ENCODE measurements around the gene NFYC. TPM values are rescaled to one million over a fixed set of nuclear protein-coding genes. Genes with fewer than 3 reads are reported as not detected.

NFYC gene
- total RNA-seq, 1 donor from 2014 or later: 67.2 TPM

DNA sequence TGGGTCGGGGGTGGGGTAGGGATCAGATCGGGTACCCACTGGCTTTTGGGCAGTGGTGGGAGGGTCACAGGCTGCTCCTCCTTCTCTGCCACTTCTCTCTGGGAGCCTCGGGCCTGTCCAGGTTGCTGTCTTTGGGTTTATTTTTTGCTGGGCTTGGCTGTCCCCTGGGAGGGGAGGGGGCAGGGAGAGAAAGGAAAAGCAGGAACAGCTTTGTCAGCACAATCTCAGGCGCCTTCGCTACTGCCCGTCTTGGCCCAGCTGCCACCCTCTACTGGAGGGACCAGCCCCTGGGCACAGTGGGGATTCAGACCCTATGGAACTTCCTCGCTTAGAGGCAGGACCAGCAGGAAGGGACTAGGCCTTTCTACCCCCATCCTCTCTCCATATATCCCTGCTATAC, 100.5 kb downstream of the NFYC start:
- peaks cover 10% of the 10 kb centered on the region for H3K4me1 Mint-ChIP-seq
- H3K36me3 Mint-ChIP-seq (ENCODE audit: low read depth): no peaks in the 10 kb centered on the region

DNA sequence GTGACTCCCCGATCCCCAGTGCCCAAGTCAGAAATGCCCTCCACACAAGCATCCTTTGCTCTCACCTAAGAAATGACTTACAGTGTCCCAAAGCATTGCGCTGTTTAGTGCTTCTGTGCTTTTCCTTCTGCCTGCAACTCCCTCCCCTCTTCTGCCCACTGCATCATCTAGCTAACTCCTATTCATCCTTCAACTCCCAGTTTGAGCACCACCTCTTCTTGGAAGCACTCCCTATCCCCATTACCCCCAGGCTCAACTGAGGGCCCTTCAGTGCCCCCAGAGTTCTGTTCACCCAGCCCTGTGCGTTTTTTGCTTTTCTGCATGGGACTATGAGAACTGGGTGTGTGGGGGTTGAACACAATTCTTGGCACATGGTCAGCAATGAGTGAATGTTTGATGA, 102.1 kb downstream of the NFYC start:
- Mint-ChIP-seq H3K4me3 (no peak overlapping the region), H3K27ac (ENCODE audit: unreplicated experiment) (peak overlapping the region; percentile 2), H3K4me1 (peaks cover 9% of the 10 kb centered on the region), H3K9me3 (no peaks in the 10 kb centered on the region), H3K36me3 (ENCODE audit: low read depth) (no peaks in the 10 kb centered on the region), H3K27me3 (ENCODE audit: low read depth) (no peaks in the 10 kb centered on the region)
- no peak for DNase-seq (ENCODE audit: low read depth, low spot score)
- TF ChIP-seq, protein P1, sequence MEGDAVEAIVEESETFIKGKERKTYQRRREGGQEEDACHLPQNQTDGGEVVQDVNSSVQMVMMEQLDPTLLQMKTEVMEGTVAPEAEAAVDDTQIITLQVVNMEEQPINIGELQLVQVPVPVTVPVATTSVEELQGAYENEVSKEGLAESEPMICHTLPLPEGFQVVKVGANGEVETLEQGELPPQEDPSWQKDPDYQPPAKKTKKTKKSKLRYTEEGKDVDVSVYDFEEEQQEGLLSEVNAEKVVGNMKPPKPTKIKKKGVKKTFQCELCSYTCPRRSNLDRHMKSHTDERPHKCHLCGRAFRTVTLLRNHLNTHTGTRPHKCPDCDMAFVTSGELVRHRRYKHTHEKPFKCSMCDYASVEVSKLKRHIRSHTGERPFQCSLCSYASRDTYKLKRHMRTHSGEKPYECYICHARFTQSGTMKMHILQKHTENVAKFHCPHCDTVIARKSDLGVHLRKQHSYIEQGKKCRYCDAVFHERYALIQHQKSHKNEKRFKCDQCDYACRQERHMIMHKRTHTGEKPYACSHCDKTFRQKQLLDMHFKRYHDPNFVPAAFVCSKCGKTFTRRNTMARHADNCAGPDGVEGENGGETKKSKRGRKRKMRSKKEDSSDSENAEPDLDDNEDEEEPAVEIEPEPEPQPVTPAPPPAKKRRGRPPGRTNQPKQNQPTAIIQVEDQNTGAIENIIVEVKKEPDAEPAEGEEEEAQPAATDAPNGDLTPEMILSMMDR (conservative IDR thresholded peaks at IDR 0.05): no peak

More for the DNA sequence above, 100.5 kb downstream of the NFYC start:
- DNase-seq (ENCODE audit: low read depth, low spot score): no peak
- no peaks in the 10 kb centered on the region for H3K27me3 Mint-ChIP-seq (ENCODE audit: low read depth)
- TF ChIP-seq, protein P1 (conservative IDR thresholded peaks at IDR 0.05): no peak
- H3K9me3 Mint-ChIP-seq: no peaks in the 10 kb centered on the region
- no peak overlapping the region for H3K27ac Mint-ChIP-seq (ENCODE audit: unreplicated experiment)
- H3K4me3 Mint-ChIP-seq: no peak overlapping the region

DNA sequence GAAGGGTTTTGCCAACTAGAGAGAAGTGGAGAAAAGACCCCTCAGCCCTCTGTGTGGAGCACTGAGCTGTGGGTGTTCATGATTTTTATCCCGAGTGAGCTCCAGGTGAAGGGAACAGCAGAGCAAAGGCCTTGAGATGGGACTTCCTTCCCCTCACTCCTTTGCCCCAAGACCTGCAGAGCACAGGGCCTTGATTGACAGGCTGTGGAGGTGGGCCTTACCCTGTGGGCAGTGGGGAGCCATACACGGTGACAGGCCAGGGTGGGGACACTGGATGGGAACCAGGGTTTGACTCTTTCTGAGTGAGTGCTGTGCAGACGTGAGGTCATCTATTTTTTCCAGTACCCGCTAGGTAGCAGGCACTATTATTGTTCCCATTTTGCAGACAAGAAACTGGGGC, 102.5 kb downstream of the NFYC start:
- Mint-ChIP-seq H3K27me3 (ENCODE audit: low read depth) (no peaks in the 10 kb centered on the region), H3K4me3 (no peak overlapping the region)
- no peak for DNase-seq (ENCODE audit: low read depth, low spot score)

GRCh38 chr1:40794974-40795715, 103.6 kb downstream of the NFYC start:
- Mint-ChIP-seq H3K9me3 (no peaks in the 10 kb centered on the region), H3K27ac (ENCODE audit: unreplicated experiment) (no peak overlapping the region), H3K36me3 (ENCODE audit: low read depth) (no peaks in the 10 kb centered on the region), H3K4me3 (no peak overlapping the region), H3K4me1 (peaks cover 12% of the 10 kb centered on the region), H3K27me3 (ENCODE audit: low read depth) (no peaks in the 10 kb centered on the region)
- TF ChIP-seq, protein P1 (conservative IDR thresholded peaks at IDR 0.05): no peak
- DNase-seq (ENCODE audit: low read depth, low spot score): no peak

More for the DNA sequence above, 102.5 kb downstream of the NFYC start:
- Mint-ChIP-seq H3K9me3 (no peaks in the 10 kb centered on the region), H3K27ac (ENCODE audit: unreplicated experiment) (no peak overlapping the region), H3K4me1 (peaks cover 9% of the 10 kb centered on the region), H3K36me3 (ENCODE audit: low read depth) (no peaks in the 10 kb centered on the region)
- TF ChIP-seq, protein P1 (conservative IDR thresholded peaks at IDR 0.05): no peak

- TF ChIP-seq, protein P1 (conservative IDR thresholded peaks at IDR 0.05): no peak
- Mint-ChIP-seq H3K36me3 (ENCODE audit: low read depth) (no peaks in the 10 kb centered on the region), H3K4me3 (no peak overlapping the region), H3K27me3 (ENCODE audit: low read depth) (no peaks in the 10 kb centered on the region), H3K4me1 (peaks cover 21% of the 10 kb centered on the region), H3K27ac (ENCODE audit: unreplicated experiment) (no peak overlapping the region), H3K9me3 (no peaks in the 10 kb centered on the region)
- no peak for DNase-seq (ENCODE audit: low read depth, low spot score)
Measured at GRCh38 chr1:40795811-40796586, 104.5 kb downstream of the NFYC start.

Data from neural crest cell (in vitro differentiated cells).